H54 (cell line): Measurements from ENCODE around the gene IL31.
"Not testable (repeated sequence)": the region's sequence is repeated elsewhere in the genome, so short reads cannot be mapped to it uniquely, and the experiment has no call there.

Experiments used
- DNase-seq: peaks from one replicate; pipeline ENCODE4 v3.0.0; 2011; ENCODE audit warnings: low spot score, mixed read lengths; ENCODE audit not compliant: insufficient read length
- FAIRE-seq: peaks from 3 replicates; lab custom pipeline; 2011; peaks lifted over from hg19 to GRCh38; lab: Jason Lieb, UNC
- POLR2A ChIP-seq: IDR thresholded peaks from 2 replicates; pipeline ENCODE4 v1.6.1; 2011; ENCODE audit warnings: low read depth, mild to moderate bottlenecking, low read length

Gene IL31

GRCh38 chr12:122174155-122174845, at the start of gene IL31:
TSS of gene IL31 (minus strand) at chr12:122174221. CDS start at chr12:122174172, 49 bp downstream.
- FAIRE-seq (no peak), DNase-seq (no peak)
- TF ChIP-seq POLR2A, result no peak

GRCh38 chr12:122216445-122216844, 42.4 kb upstream of the IL31 start:
- TF ChIP-seq POLR2A, result no peak
- DNase-seq (no peak), FAIRE-seq (no peak)

GRCh38 chr12:122215771-122216170, 41.8 kb upstream of the IL31 start:
- FAIRE-seq (no peak), DNase-seq (no peak)

GRCh38 chr12:122208073-122208820, 34.2 kb upstream of the IL31 start:
- FAIRE-seq, result no peak
- TF ChIP-seq POLR2A, result no peak
- DNase-seq, result no peak

More at GRCh38 chr12:122215771-122216170, 41.8 kb upstream of the IL31 start:
- no peak for TF ChIP-seq POLR2A

GRCh38 chr12:122207391-122207790, 33.4 kb upstream of the IL31 start:
- TF ChIP-seq POLR2A, result no peak
- no peak for FAIRE-seq

GRCh38 chr12:122206976-122207375, 33.0 kb upstream of the IL31 start:
- FAIRE-seq (no peak), DNase-seq (no peak)
- no peak for TF ChIP-seq POLR2A

More at GRCh38 chr12:122207391-122207790, 33.4 kb upstream of the IL31 start:
- DNase-seq, result no peak

GRCh38 chr12:122206111-122206881, 32.3 kb upstream of the IL31 start:
- DNase-seq, result no peak
- TF ChIP-seq POLR2A, result no peak
- no peak for FAIRE-seq

GRCh38 chr12:122205053-122205925, 31.3 kb upstream of the IL31 start:
- DNase-seq (no peak), FAIRE-seq (no peak)
- no peak for TF ChIP-seq POLR2A

GRCh38 chr12:122204167-122205052, 30.4 kb upstream of the IL31 start:
- no peak for DNase-seq
- no peak for TF ChIP-seq POLR2A
- no peak for FAIRE-seq

- FAIRE-seq (no peak), DNase-seq (peak; percentile 56)
- peak; percentile 27 for TF ChIP-seq POLR2A
Measured at GRCh38 chr12:122203301-122204166, 29.5 kb upstream of the IL31 start, which contains the start of gene B3GNT4. TSS of gene B3GNT4 (plus strand) at chr12:122203709. CDS start at chr12:122204619, 910 bp downstream.

- not testable (repeated sequence) for FAIRE-seq, DNase-seq
Measured at GRCh38 chr12:122202811-122203210, 28.8 kb upstream of the IL31 start.
